ENCODE data around the gene IL33.

IL33 gene

GRCh38 chr9:6195714-6196360 is 19.8 kb upstream of the IL33 start:
- TF ChIP-seq POLR2A (IDR thresholded peaks at IDR 0.05; ENCODE audit: extremely low read depth, insufficient read length), result no peak
- no peak for TF ChIP-seq MAX (IDR thresholded peaks at IDR 0.05; ENCODE audit: low read depth, low read length)
- TF ChIP-seq MYC (IDR thresholded peaks at IDR 0.05; ENCODE audit: low read depth, low read length), result no peak
- TF ChIP-seq CTCF (IDR thresholded peaks at IDR 0.05; ENCODE audit: low read depth, low read length), result no peak
- no peak overlapping the region for H3K4me3 ChIP-seq (ENCODE audit: low read depth, low read length)
- no peak for DNase-seq (ENCODE audit: low read depth)

- H3K4me3 ChIP-seq (ENCODE audit: low read depth, low read length), result no peak overlapping the region
- TF ChIP-seq CTCF (IDR thresholded peaks at IDR 0.05; ENCODE audit: low read depth, low read length) (peak; percentile 48), POLR2A (IDR thresholded peaks at IDR 0.05; ENCODE audit: extremely low read depth, insufficient read length) (no peak)
- peak; percentile 45 for DNase-seq (ENCODE audit: low read depth)
Observed at GRCh38 chr9:6197330-6197729, 18.3 kb upstream of the IL33 start.

GRCh38 chr9:6198251-6198650 is 17.4 kb upstream of the IL33 start:
- TF ChIP-seq CTCF (IDR thresholded peaks at IDR 0.05; ENCODE audit: low read depth, low read length), result no peak
- TF ChIP-seq MAX (IDR thresholded peaks at IDR 0.05; ENCODE audit: low read depth, low read length), result no peak
- no peak for TF ChIP-seq POLR2A (IDR thresholded peaks at IDR 0.05; ENCODE audit: extremely low read depth, insufficient read length)

GRCh38 chr9:6199596-6199995 is 16.0 kb upstream of the IL33 start:
- no peak for DNase-seq (ENCODE audit: low read depth)
- no peak for TF ChIP-seq MYC (IDR thresholded peaks at IDR 0.05; ENCODE audit: low read depth, low read length)
- TF ChIP-seq POLR2A (IDR thresholded peaks at IDR 0.05; ENCODE audit: extremely low read depth, insufficient read length), result no peak
- no peak for TF ChIP-seq MAX (IDR thresholded peaks at IDR 0.05; ENCODE audit: low read depth, low read length)
- no peak for TF ChIP-seq CTCF (IDR thresholded peaks at IDR 0.05; ENCODE audit: low read depth, low read length)
- no peak overlapping the region for H3K4me3 ChIP-seq (ENCODE audit: low read depth, low read length)

More at GRCh38 chr9:6198251-6198650, 17.4 kb upstream of the IL33 start:
- DNase-seq (ENCODE audit: low read depth), result no peak
- H3K4me3 ChIP-seq (ENCODE audit: low read depth, low read length), result no peak overlapping the region

GRCh38 chr9:6200761-6201160 is 14.8 kb upstream of the IL33 start:
- H3K4me3 ChIP-seq (ENCODE audit: low read depth, low read length), result no peak overlapping the region
- no peak for DNase-seq (ENCODE audit: low read depth)
- TF ChIP-seq MAX (IDR thresholded peaks at IDR 0.05; ENCODE audit: low read depth, low read length) (no peak), POLR2A (IDR thresholded peaks at IDR 0.05; ENCODE audit: extremely low read depth, insufficient read length) (no peak), CTCF (IDR thresholded peaks at IDR 0.05; ENCODE audit: low read depth, low read length) (no peak), MYC (IDR thresholded peaks at IDR 0.05; ENCODE audit: low read depth, low read length) (no peak)

- TF ChIP-seq MYC (IDR thresholded peaks at IDR 0.05; ENCODE audit: low read depth, low read length), result no peak
- no peak for TF ChIP-seq POLR2A (IDR thresholded peaks at IDR 0.05; ENCODE audit: extremely low read depth, insufficient read length)
- no peak for TF ChIP-seq CTCF (IDR thresholded peaks at IDR 0.05; ENCODE audit: low read depth, low read length)
- TF ChIP-seq MAX (IDR thresholded peaks at IDR 0.05; ENCODE audit: low read depth, low read length), result no peak
- no peak overlapping the region for H3K4me3 ChIP-seq (ENCODE audit: low read depth, low read length)
Observed at GRCh38 chr9:6209966-6210365, 5.6 kb upstream of the IL33 start.

More at GRCh38 chr9:6209966-6210365, 5.6 kb upstream of the IL33 start:
- DNase-seq (ENCODE audit: low read depth), result no peak
